ENCODE results near the gene APCDD1. TPM values are rescaled to one million over a fixed set of nuclear protein-coding genes. Genes with fewer than 3 reads are reported as not detected.

APCDD1 gene
- total RNA-seq (2022) (0.51 TPM in 1 of 2 replicates, not detected in the other), Bru-seq, nascent RNA (percentile 20 among the genes with signal in this experiment), BruChase-seq, experiment 1, labeled RNA remaining after a 6-hour chase (percentile 3 among the genes with signal in this experiment), BruChase-seq, experiment 2, labeled RNA remaining after a 2-hour chase (percentile 8 among the genes with signal in this experiment)
- long read RNA-seq = 0 reads

- intact Hi-C loops (cut with micrococcal nuclease; ENCODE audit: unreplicated experiment) = no loop called here
- CTCF ChIA-PET = no interaction called here
- DNase-seq = peak; percentile 38
These were observed at the start of gene APCDD1 for GRCh38 chr18:10453806-10454680. APCDD1 (plus strand) TSS chr18:10454635; CDS start chr18:10454982, 347 bp downstream.

GRCh38 chr18:10405014-10405493 lies 49.4 kb upstream of the APCDD1 start:
- no peak for DNase-seq
- Mint-ChIP-seq H3K4me3 (ENCODE audit: low read depth, unreplicated experiment) (no peak overlapping the region), H3K4me1 (ENCODE audit: low read depth, unreplicated experiment) (no peaks in the 10 kb centered on the region), H3K9me3 (ENCODE audit: low read depth, unreplicated experiment) (no peaks in the 10 kb centered on the region), H3K27ac (ENCODE audit: unreplicated experiment) (no peak overlapping the region), H3K36me3 (ENCODE audit: insufficient read depth, unreplicated experiment) (no peaks in the 10 kb centered on the region), H3K27me3 (ENCODE audit: unreplicated experiment) (peaks cover 64% of the 10 kb centered on the region)
- BruUV-seq (replicated peaks) = no TSS peak
- TF ChIP-seq CTCF (IDR thresholded peaks at IDR 0.05; ENCODE audit: unreplicated experiment) = no peak
- intact Hi-C loops (cut with micrococcal nuclease; ENCODE audit: unreplicated experiment) = no loop called here
- CTCF ChIA-PET = no interaction called here

More at GRCh38 chr18:10453806-10454680, at the start of gene APCDD1:
- BruUV-seq (replicated peaks) = no TSS peak
- no peak for TF ChIP-seq CTCF (IDR thresholded peaks at IDR 0.05; ENCODE audit: unreplicated experiment)
- Mint-ChIP-seq H3K27me3 (ENCODE audit: unreplicated experiment) (peaks cover 100% of the 10 kb centered on the region), H3K4me1 (ENCODE audit: low read depth, unreplicated experiment) (no peaks in the 10 kb centered on the region), H3K4me3 (ENCODE audit: low read depth, unreplicated experiment) (peak within 1 kb of the TSS; percentile 58), H3K27ac (ENCODE audit: unreplicated experiment) (no peak within 1 kb of the TSS), H3K9me3 (ENCODE audit: low read depth, unreplicated experiment) (no peaks in the 10 kb centered on the region), H3K36me3 (ENCODE audit: insufficient read depth, unreplicated experiment) (no peaks in the 10 kb centered on the region)

GRCh38 chr18:10405816-10406663 lies 48.4 kb upstream of the APCDD1 start:
- H3K4me3 Mint-ChIP-seq (ENCODE audit: low read depth, unreplicated experiment) = no peak overlapping the region
- BruUV-seq (replicated peaks) = no TSS peak
- H3K9me3 Mint-ChIP-seq (ENCODE audit: low read depth, unreplicated experiment) = no peaks in the 10 kb centered on the region
- TF ChIP-seq CTCF (IDR thresholded peaks at IDR 0.05; ENCODE audit: unreplicated experiment) = no peak
- no peak for DNase-seq
- no peak overlapping the region for H3K27ac Mint-ChIP-seq (ENCODE audit: unreplicated experiment)
- H3K36me3 Mint-ChIP-seq (ENCODE audit: insufficient read depth, unreplicated experiment) = no peaks in the 10 kb centered on the region
- no peaks in the 10 kb centered on the region for H3K4me1 Mint-ChIP-seq (ENCODE audit: low read depth, unreplicated experiment)
- peaks cover 54% of the 10 kb centered on the region for H3K27me3 Mint-ChIP-seq (ENCODE audit: unreplicated experiment)
- CTCF ChIA-PET = interaction anchor here (0.5 kb wide), 1 partner anchor 1531 kb away, joined by 4 read pairs; no protein-coding TSS in a partner anchor
- intact Hi-C loops (cut with micrococcal nuclease; ENCODE audit: unreplicated experiment) = no loop called here

- no peak for DNase-seq
- H3K9me3 Mint-ChIP-seq (ENCODE audit: low read depth, unreplicated experiment) = no peaks in the 10 kb centered on the region
- H3K4me1 Mint-ChIP-seq (ENCODE audit: low read depth, unreplicated experiment) = no peaks in the 10 kb centered on the region
- intact Hi-C loops (cut with micrococcal nuclease; ENCODE audit: unreplicated experiment) = no loop called here
- H3K27me3 Mint-ChIP-seq (ENCODE audit: unreplicated experiment) = peaks cover 54% of the 10 kb centered on the region
- no peak overlapping the region for H3K4me3 Mint-ChIP-seq (ENCODE audit: low read depth, unreplicated experiment)
- no peaks in the 10 kb centered on the region for H3K36me3 Mint-ChIP-seq (ENCODE audit: insufficient read depth, unreplicated experiment)
- H3K27ac Mint-ChIP-seq (ENCODE audit: unreplicated experiment) = no peak overlapping the region
- CTCF ChIA-PET = no interaction called here
- no TSS peak for BruUV-seq (replicated peaks)
- no peak for TF ChIP-seq CTCF (IDR thresholded peaks at IDR 0.05; ENCODE audit: unreplicated experiment)
These were observed 46.3 kb upstream of the APCDD1 start for GRCh38 chr18:10408131-10408530.
